ENCODE measurements around the gene ALMS1.

- TF ChIP-seq CTCF (IDR thresholded peaks at IDR 0.05; ENCODE audit: insufficient read depth, low read length, poor library complexity, severe bottlenecking) (no peak), EZH2phosphoT487 (conservative IDR thresholded peaks at IDR 0.05; ENCODE audit: low read length) (no peak)
These were observed 47.8 kb upstream of the ALMS1 start for GRCh38 chr2:73337828-73338227.
